Loucy (cell line): Measurements from ENCODE around the gene GNAT1.

Experiments used
- H2AFZ ChIP-seq: fragments of 200-600 bp; sonication (generic); 2 replicates; pipeline ENCODE4 v1.6.0; 2016; ENCODE audit warnings: antibody characterized with exemption, mild to moderate bottlenecking, low read length, moderate library complexity
- H3F3A ChIP-seq: fragments of 200-600 bp; 2 replicates; pipeline ENCODE4 v1.6.0; 2016; ENCODE audit warnings: antibody characterized with exemption, low read depth, mild to moderate bottlenecking
- H3K27me3 ChIP-seq: fragments of 200-600 bp; sonication (generic); 2 replicates; pipeline ENCODE4 v1.6.1; 2014; ENCODE audit warnings: low read length, mild to moderate bottlenecking; ENCODE audit not compliant: insufficient read depth, poor library complexity, severe bottlenecking
- H3K36me3 ChIP-seq: fragments of 200-600 bp; sonication (generic); 2 replicates; pipeline ENCODE4 v1.6.1; 2016; ENCODE audit warnings: low read length; ENCODE audit not compliant: insufficient read depth
- H3K4me1 ChIP-seq: fragments of 200-600 bp; sonication (generic); 2 replicates; pipeline ENCODE4 v1.5.1; 2014; ENCODE audit warnings: low read length, mild to moderate bottlenecking; ENCODE audit not compliant: insufficient read depth, poor library complexity, severe bottlenecking
- H3K4me2 ChIP-seq: fragments of 200-600 bp; sonication (generic); 2 replicates; pipeline ENCODE4 v1.6.0; 2014; ENCODE audit warnings: antibody characterized with exemption, low read length, low read depth, mild to moderate bottlenecking; ENCODE audit not compliant: poor library complexity, severe bottlenecking
- H3K4me3 ChIP-seq: fragments of 200-600 bp; sonication (generic); 2 replicates; pipeline ENCODE4 v1.5.1; 2014; ENCODE audit warnings: low read length, mild to moderate bottlenecking, mixed read lengths; ENCODE audit not compliant: poor library complexity, severe bottlenecking
- H3K79me2 ChIP-seq: fragments of 200-600 bp; sonication (generic); 2 replicates; pipeline ENCODE4 v1.6.1; 2014; ENCODE audit warnings: low read length; ENCODE audit not compliant: insufficient read depth
- H3K9ac ChIP-seq: fragments of 200-600 bp; sonication (generic); 2 replicates; pipeline ENCODE4 v1.6.0; 2014; ENCODE audit warnings: mild to moderate bottlenecking, low read depth, low read length, moderate library complexity; ENCODE audit not compliant: poor library complexity, severe bottlenecking
- H3K9me2 ChIP-seq: fragments of 200-600 bp; sonication (generic); replicated peaks from 2 replicates; pipeline ENCODE4 v1.6.1; 2016; ENCODE audit warnings: low read depth, low read length, mixed read lengths
- H3K9me3 ChIP-seq: fragments of 200-600 bp; sonication (generic); 2 replicates; pipeline ENCODE4 v1.6.1; 2014; ENCODE audit warnings: mild to moderate bottlenecking, antibody characterized with exemption, low read length, low read depth; ENCODE audit not compliant: insufficient read depth
- H4K20me1 ChIP-seq: fragments of 200-600 bp; sonication (generic); 2 replicates; pipeline ENCODE4 v1.6.0; 2014; ENCODE audit warnings: antibody characterized with exemption, low read length, mild to moderate bottlenecking; ENCODE audit not compliant: insufficient read depth, poor library complexity, severe bottlenecking
- EZH2phosphoT487 ChIP-seq: fragments of 200-600 bp; IDR thresholded peaks from 2 replicates; pipeline ENCODE4 v1.6.1; 2018; ENCODE audit warnings: antibody characterized with exemption, mild to moderate bottlenecking, moderate library complexity, borderline replicate concordance
- TF ChIP-seq, protein P1 (sequence below): fragments of 200-600 bp; sonication (generic); conservative IDR thresholded peaks from 2 replicates; pipeline ENCODE4 v1.5.1; 2014; ENCODE audit warnings: mild to moderate bottlenecking, antibody characterized with exemption, low read length

Gene GNAT1

GRCh38 chr3:50195501-50196252 is 4.3 kb downstream of the GNAT1 start:
- H3K36me3 ChIP-seq: no peaks in the 10 kb centered on the region
- TF ChIP-seq EZH2phosphoT487: no peak
- TF ChIP-seq, protein P1, sequence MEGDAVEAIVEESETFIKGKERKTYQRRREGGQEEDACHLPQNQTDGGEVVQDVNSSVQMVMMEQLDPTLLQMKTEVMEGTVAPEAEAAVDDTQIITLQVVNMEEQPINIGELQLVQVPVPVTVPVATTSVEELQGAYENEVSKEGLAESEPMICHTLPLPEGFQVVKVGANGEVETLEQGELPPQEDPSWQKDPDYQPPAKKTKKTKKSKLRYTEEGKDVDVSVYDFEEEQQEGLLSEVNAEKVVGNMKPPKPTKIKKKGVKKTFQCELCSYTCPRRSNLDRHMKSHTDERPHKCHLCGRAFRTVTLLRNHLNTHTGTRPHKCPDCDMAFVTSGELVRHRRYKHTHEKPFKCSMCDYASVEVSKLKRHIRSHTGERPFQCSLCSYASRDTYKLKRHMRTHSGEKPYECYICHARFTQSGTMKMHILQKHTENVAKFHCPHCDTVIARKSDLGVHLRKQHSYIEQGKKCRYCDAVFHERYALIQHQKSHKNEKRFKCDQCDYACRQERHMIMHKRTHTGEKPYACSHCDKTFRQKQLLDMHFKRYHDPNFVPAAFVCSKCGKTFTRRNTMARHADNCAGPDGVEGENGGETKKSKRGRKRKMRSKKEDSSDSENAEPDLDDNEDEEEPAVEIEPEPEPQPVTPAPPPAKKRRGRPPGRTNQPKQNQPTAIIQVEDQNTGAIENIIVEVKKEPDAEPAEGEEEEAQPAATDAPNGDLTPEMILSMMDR: no peak
- H3K9me2 ChIP-seq: no peaks in the 10 kb centered on the region
- H2AFZ ChIP-seq: no peak overlapping the region
- no peaks in the 10 kb centered on the region for H3K79me2 ChIP-seq
- no peaks in the 10 kb centered on the region for H4K20me1 ChIP-seq
- no peaks in the 10 kb centered on the region for H3K9me3 ChIP-seq
- H3F3A ChIP-seq: no peaks in the 10 kb centered on the region
- H3K4me2 ChIP-seq: no peak overlapping the region
- no peaks in the 10 kb centered on the region for H3K27me3 ChIP-seq
- H3K4me3 ChIP-seq: no peak overlapping the region
- H3K9ac ChIP-seq: no peak overlapping the region
- H3K4me1 ChIP-seq: no peaks in the 10 kb centered on the region

- H3K4me3 ChIP-seq: no peak overlapping the region
- no peaks in the 10 kb centered on the region for H3F3A ChIP-seq
- H3K4me2 ChIP-seq: no peak overlapping the region
- H3K36me3 ChIP-seq: no peaks in the 10 kb centered on the region
- no peaks in the 10 kb centered on the region for H3K9me3 ChIP-seq
- no peaks in the 10 kb centered on the region for H3K79me2 ChIP-seq
- H3K4me1 ChIP-seq: no peaks in the 10 kb centered on the region
- H4K20me1 ChIP-seq: no peaks in the 10 kb centered on the region
- no peaks in the 10 kb centered on the region for H3K9me2 ChIP-seq
- no peak overlapping the region for H2AFZ ChIP-seq
- no peak overlapping the region for H3K9ac ChIP-seq
- no peak for TF ChIP-seq EZH2phosphoT487
- TF ChIP-seq, protein P1: no peak
- no peaks in the 10 kb centered on the region for H3K27me3 ChIP-seq
These were observed 4.9 kb downstream of the GNAT1 start for GRCh38 chr3:50196253-50196801.

DNA sequence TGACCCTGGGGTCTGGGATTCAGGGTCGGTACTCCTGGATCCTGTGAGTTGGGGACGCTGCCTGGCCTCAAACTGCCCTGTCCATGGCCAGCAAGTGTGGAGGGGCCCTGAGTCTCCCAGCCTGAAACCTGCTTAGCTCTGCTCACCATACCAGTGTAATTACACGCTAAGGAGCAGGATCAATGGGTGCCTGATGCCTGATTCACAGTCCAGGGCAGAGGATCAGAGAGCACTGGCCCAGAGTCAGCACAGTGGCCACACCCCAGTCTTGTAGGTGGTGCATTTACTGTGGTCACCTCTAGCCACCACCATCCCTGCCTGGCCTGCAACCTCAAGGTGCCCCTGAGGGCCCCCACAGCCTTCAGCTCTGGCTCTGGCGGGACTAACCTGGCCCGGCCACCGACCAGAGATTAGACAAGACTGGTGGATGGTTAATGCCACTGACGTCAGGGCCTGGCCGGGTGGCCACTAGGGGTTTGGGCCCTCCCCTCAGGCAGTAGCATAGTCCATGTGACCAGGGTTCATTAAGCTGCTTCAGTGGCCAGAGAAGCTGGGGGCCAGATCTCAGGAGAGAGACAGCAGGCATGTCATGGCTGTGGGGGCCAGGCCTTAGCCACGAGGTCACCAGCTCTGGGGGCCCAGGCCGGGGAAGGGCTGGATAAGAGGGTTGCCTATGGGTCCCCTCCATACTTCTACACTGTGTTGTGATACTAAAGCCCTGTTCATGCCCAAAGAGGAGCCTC is 10.3 kb downstream of the GNAT1 start:
- no peak for TF ChIP-seq EZH2phosphoT487
- TF ChIP-seq, protein P1: no peak
- Histone ChIP-seq H3K9me3 (no peaks in the 10 kb centered on the region), H4K20me1 (no peaks in the 10 kb centered on the region), H3K9ac (no peak overlapping the region), H3K9me2 (no peaks in the 10 kb centered on the region), H3K79me2 (no peaks in the 10 kb centered on the region), H3K4me2 (no peak overlapping the region), H3K27me3 (no peaks in the 10 kb centered on the region), H3F3A (no peaks in the 10 kb centered on the region), H3K4me1 (no peaks in the 10 kb centered on the region), H3K4me3 (no peak overlapping the region), H3K36me3 (no peaks in the 10 kb centered on the region), H2AFZ (no peak overlapping the region)
